HG02885 (cell line): ENCODE results near the gene ZNF396.

Source experiments
- ATAC-seq: cut with Tn5 transposase; IDR thresholded peaks from one replicate; pipeline ENCODE4 v1.9.1; 2021; ENCODE audit warnings: mild to moderate bottlenecking; ENCODE audit not compliant: unreplicated experiment, poor library complexity

Gene ZNF396

DNA sequence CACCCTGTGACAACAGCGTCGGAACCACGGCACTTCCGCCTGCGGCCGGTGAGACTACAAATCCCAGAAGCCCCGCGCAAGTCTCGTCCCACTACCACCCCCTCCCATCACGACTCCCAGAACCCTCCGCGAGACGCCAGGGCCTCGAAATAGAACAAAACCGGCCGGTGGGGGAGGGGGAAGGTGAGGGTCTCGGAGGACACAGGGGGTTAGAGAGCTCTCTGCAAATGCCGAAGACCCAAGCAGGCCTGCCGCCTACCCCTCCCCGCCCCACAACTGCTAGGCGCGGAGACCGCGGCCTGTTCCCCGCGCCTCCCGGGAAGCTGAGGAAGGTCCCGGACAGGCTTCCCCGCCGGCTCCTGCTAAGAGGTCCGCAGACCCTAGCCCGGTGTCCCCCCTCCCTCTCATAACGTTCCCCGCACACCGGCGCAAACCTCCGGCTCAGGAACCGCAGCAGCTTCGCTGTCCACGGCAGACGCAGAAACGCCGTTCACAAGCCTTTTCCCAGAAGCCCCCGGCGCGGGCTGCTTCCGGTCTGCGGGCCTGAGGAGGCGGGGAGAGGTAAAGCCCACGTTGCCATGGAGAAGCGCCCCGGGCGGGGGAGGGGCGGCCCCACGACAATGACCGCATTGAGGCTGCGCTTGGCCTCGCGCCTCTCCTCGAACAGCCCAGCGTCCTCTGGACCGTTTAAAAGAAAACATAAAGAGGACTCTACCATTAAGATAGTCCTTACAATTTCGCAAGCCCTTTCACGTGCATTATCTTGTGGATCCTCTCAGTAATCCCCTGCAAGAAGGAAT is 33.0 kb downstream of the ZNF396 start, which contains the start of gene ZNF24:
ZNF24 (minus strand) TSS at position 485 of the 800 bp plus-strand sequence. CDS start 3,770 bp downstream, outside the sequence.
- ATAC-seq = peak; percentile 95

- ATAC-seq = peak; percentile 0
Observed at GRCh38 chr18:35343488-35343935, 33.6 kb downstream of the ZNF396 start.

- no peak for ATAC-seq
Observed at GRCh38 chr18:35337286-35337685, 39.9 kb downstream of the ZNF396 start.

DNA sequence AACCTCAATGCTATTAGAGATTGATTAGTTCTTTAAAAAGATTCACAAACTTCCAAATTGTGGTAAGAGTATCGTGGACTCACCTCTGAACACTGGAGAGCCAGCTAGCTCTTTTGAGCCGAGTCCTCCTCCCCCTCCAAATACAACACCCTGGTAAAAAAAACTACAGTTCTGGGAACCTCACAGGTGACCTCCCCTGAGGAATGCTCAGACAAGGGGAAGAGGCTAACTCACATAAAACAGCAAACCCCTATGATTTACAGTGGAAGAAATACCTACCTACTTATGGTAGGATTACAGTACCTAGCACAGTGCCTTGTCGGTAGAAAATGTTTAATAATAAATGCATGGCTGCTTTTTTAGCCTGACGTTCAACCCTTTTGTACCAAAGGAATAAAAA is 41.3 kb downstream of the ZNF396 start:
- ATAC-seq = no peak

GRCh38 chr18:35334821-35335220 is 42.3 kb downstream of the ZNF396 start:
- no peak for ATAC-seq

DNA sequence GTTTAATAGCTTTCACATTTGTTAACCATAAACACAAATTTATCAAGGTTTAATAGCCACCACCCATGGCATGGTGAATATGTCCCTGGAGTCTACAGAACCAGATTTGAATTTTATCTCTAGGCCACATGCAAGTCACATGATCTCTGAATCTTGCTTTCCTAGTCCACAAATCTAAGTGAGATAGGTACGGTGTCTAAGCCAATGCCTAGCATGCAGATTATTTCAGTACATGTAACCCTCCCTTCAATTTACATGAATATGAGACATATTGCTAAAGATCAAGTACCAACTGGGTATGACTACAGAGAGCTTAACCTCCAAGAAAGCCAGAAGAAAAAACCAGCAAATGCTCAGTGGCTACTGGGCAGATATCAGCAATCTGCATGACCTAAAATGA is 42.9 kb downstream of the ZNF396 start:
- ATAC-seq = no peak

DNA sequence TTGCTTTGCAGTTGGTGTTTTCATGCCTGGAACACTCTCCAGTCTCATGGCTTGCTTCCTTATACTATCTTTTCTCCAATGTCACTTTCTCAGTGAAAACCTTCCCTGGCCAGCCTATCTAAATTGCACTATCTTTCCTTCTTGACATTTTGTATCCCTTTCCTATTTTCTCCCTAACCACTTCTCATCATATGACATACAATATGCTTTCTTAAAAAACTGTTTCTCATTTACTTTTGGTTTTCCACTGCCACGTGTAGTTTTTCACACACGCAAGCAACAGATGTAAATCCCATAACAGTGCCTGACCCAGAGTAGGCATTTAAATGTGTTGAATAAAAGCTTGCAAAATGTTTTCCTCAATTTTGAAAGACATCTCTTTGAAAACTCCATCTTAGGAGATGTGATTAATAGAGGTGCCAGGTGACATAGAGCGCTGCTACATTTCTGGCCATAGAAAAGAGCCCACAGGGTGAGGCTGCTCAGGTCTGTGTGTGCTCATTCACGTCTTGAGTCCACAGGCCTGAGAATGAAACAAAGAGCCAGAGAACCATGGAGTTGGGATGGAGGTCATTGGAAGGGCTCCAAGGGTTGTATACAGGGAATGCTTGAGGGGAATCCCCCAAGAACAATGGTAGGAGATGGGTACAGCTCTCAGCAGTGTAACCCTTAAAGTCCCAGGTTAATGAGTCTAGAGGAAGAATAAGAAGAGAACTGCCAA is 45.6 kb downstream of the ZNF396 start:
- ATAC-seq = no peak

GRCh38 chr18:35328868-35329267 is 48.3 kb downstream of the ZNF396 start:
- no peak for ATAC-seq

DNA sequence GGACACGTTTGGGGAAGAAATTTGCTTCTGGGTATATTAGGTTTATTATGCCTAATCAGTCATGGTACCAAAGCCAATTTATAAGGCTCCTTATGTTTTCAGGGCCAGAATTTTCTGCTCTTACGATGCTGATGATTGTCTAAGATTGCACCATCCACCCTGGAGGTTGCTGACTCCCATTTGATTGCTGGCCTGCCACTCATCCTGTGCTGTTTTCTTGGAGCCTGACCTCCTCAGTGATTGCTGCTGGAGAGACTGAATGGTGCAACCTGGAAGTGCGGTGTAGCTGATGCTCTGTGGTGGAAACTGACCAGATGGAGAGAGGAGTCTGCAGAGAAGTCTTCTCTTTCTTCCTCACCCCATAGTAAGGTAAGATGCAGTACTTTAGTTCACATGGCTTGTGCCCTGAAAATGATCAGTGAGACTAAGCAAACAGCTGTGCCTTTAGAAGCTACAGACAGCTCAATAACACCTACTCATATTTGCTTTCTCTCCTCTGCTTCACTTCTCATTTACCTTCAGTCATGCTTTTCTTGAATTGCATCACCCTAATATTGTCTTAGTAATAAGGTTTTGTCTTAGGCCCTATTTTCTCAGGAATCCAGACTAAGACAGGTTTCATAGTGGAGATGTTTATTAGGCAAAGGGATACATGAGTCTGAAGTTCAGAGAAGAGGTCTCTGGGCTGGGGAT is 50.3 kb downstream of the ZNF396 start:
- no peak for ATAC-seq

DNA sequence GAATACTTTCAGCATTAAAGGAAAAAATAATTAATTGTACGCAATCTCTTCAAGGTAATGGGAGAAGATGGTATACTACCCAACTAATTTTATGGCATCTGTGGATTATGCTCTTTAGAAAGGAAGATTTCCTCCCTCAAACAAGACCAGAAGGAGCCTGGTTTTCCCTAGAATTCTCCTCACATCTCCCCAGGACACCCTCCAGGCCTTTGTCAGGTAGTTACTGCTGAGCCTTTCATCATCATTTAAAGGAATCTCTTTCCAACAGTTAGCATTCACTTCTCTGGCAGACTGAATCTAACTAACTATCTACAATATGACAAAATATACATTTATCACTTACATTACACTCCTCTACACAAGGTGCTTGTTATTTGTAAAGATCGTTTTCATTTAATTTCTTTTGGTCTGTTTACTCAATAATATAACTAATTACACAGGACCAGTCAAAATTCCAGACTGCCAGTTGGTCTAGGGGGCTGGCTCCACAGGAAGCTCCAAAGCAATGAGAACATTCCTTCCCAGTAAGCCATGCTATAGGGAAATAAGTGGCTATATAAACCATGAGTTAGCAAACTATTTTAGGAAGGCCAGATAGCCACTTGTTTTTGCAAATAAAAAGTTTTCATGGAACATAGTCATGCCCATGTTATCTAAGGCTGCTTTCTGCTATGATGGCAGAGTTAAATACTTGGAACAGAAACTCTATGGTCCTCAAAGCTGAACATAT is 52.0 kb downstream of the ZNF396 start:
- ATAC-seq = no peak

DNA sequence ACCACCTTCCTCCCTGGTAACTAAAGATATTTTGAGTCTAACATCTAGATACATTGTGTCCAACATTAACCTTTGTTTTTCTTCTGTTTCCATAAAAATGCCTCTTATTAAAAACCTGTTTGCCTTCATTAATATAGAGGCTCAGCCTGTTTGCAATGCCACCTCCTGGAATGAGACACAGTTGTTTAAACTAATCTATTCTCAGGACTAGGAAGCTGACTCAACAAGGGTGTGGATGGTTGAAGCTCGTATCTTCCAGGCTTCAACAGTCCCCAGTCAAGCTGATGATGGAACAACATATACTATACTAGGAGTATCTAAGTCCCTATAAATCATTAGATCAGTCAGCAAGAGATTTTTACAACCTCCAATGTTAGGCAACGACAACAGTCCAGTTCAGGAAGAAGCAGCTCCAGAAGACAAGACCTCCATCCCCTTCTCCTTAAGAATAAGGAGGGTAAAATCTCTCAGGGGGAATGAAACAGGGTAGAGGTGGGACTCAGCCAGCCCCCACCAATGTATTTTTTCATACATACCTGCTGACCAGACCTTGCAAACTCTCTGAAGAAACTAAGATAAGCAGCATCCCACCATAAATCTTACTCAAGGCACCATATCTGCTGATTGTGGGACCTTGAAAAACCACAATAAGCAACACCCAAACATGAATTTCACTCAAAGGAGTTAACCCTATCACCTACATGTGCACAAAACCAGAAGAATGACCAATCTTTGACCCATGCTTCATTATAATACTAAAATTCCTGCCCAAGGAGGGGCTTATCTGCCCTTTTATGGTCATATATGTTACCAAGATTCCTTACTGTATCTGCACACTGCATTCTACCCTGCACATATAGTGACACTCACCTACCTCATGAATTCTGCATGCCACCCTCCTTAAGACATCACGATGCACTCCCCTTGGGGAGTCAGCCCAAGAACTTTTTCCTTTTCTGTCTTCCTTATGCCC is 54.4 kb downstream of the ZNF396 start:
- ATAC-seq = no peak
